ENCODE results near the gene ARL15. TPM values are rescaled to one million over a fixed set of nuclear protein-coding genes. Genes with fewer than 3 reads are reported as not detected.
A peak's percentile ranks its signal among the peaks of the same experiment; 100 is the strongest.

The ARL15 gene
- total and polyA plus RNA-seq, 2 of the 8 experiments (the other 6 are each of a cell fraction or from before 2014, with no cell fraction given) = 9.9 to 21.2 TPM

DNA sequence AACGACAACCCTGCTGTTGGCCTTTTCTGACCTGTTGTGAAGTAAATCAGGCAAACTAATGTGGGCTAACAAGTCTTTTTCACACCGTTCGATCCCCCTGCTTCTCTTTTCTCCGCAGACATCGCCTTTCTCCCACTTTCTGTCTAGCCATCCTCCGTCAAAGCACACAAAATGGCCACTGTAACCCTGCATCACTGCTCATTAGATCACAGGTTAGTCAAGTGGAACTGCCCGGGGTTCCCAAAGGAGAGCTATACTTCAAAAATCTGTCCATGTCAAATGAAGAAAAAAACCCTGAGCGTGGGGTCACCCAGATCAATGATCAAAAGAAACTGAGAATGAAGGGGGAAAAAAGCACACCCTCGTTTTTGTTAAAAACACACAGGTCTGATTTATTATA lies 212.1 kb downstream of the ARL15 start:
- Histone ChIP-seq H3K14ac (ENCODE audit: insufficient read length) (no peak overlapping the region), H2BK15ac (ENCODE audit: low read length) (no peak overlapping the region), H3K79me2 (ENCODE audit: control insufficient read depth in 1 of 2, insufficient read depth in 2 of 2, low read length in 2 of 2) (no peaks in the 10 kb centered on the region), H3K4me1 (replicated peaks in 1 of 4; ENCODE audit: control insufficient read depth in 3 of 4, insufficient read depth in 4 of 4, low read length in 3 of 4) (no peaks in the 10 kb centered on the region), H3K9me3 (ENCODE audit: insufficient read depth in 2 of 2, low read depth in 1 of 2, low read length in 1 of 2) (no peaks in the 10 kb centered on the region), H3K4me2 (ENCODE audit: insufficient read depth in 1 of 2, low read depth in 2 of 2, low read length in 2 of 2) (no peak overlapping the region), H4K8ac (ENCODE audit: extremely low read depth, insufficient read depth, low read length) (no peak overlapping the region), H3K56ac (replicated peaks; ENCODE audit: insufficient read length, low read depth, low read length) (no peak overlapping the region), H2BK5ac (ENCODE audit: low read depth, low read length) (no peak overlapping the region), H3K9ac (replicated peaks in 1 of 4; ENCODE audit: extremely low read depth in 1 of 4, low read depth in 3 of 4, low read length in 3 of 4) (no peak overlapping the region; a peak in 1 of 7 replicates), H3K27ac (ENCODE audit: low read depth, low read length) (no peak overlapping the region), H2AK5ac (ENCODE audit: low read depth, low read length) (no peak overlapping the region), H4K20me1 (replicated peaks in 1 of 2; ENCODE audit: control insufficient read depth in 1 of 2, insufficient read depth in 2 of 2, low read length in 2 of 2) (no peaks in the 10 kb centered on the region), H2AFZ (ENCODE audit: low read length) (no peak overlapping the region), H3K4ac (replicated peaks; ENCODE audit: insufficient read length, low read depth, low read length) (no peak overlapping the region), H3K79me1 (ENCODE audit: low read depth, low read length) (no peaks in the 10 kb centered on the region), H3K4me3 (ENCODE audit: extremely low read depth in 1 of 4, insufficient read depth in 2 of 4, low read depth in 3 of 4, low read length in 4 of 4) (no peak overlapping the region), H2BK120ac (replicated peaks; ENCODE audit: low read depth, low read length) (no peak overlapping the region), H4K91ac (replicated peaks; ENCODE audit: insufficient read length, low read length) (no peak overlapping the region), H3K23me2 (ENCODE audit: low read depth, low read length) (no peaks in the 10 kb centered on the region), H3K36me3 (ENCODE audit: control insufficient read depth in 2 of 4, insufficient read depth in 4 of 4, low read length in 3 of 4) (no peaks in the 10 kb centered on the region), H2BK12ac (ENCODE audit: low read depth, low read length) (no peak overlapping the region), H3K23ac (ENCODE audit: insufficient read length) (no peak overlapping the region), H4K5ac (ENCODE audit: insufficient read length, low read depth, low read length) (no peak overlapping the region), H3K18ac (ENCODE audit: extremely low read depth, low read length) (no peak overlapping the region), H3K27me3 (replicated peaks in 1 of 4; ENCODE audit: control insufficient read depth in 3 of 4, extremely low read depth in 1 of 4, insufficient read depth in 3 of 4, low read length in 3 of 4) (no peaks in the 10 kb centered on the region), H2BK20ac (ENCODE audit: low read length) (no peak overlapping the region)
- 93% methylated on average over 9 of the region's 9 CpGs; no CpG with 5 or more reads in 1 of the 2 experiments for WGBS, 2 experiments (ENCODE audit: extremely low coverage in 1 of 2, insufficient coverage in 1 of 2, insufficient read length in 1 of 2, insufficient replicate concordance in 2 of 2, low coverage in 1 of 2, low lambda C conversion rate in 2 of 2, missing lambda C conversion rate in 1 of 2)
- TF ChIP-seq YY1 (IDR thresholded peaks at IDR 0.05; ENCODE audit: low read depth, low read length) (peak; percentile 53; the same call in 1 of the 2 replicates), TBP (IDR thresholded peaks at IDR 0.05; ENCODE audit: low read depth, low read length) (no peak)
- CTCF ChIA-PET (ENCODE audit: partially characterized antibody) = interaction anchor here (0.6 to 1.1 kb wide), 3 partner anchors 37 to 1006 kb away, joined by 3 read pairs; no protein-coding TSS in a partner anchor
- FAIRE-seq = no peak
- POLR2A ChIA-PET (ENCODE audit: partially characterized antibody) = interaction anchor here (0.6 kb wide), 1 partner anchor 442 kb away, joined by 4 read pairs; no protein-coding TSS in a partner anchor
- DNase-seq (ENCODE audit: low read depth in 1 of 2, low spot score in 2 of 2) = no peak

Measured in H1 (cell line).